ENCODE data around the gene DDX47. TPM values are rescaled to one million over a fixed set of nuclear protein-coding genes. Genes with fewer than 3 reads are reported as not detected.

Gene DDX47
- total and polyA plus RNA-seq, 2 of the 13 experiments (the other 11 are each of a cell fraction or from before 2014, with no cell fraction given) = 48.5 to 78.7 TPM

GRCh38 chr12:12870465-12870864 is 57.3 kb downstream of the DDX47 start (continued):
- TF ChIP-seq ZNF503 (CRISPR knock-in tag; IDR thresholded peaks at IDR 0.05) (no peak), ZNF652 (CRISPR knock-in tag; IDR thresholded peaks at IDR 0.05; ENCODE audit: borderline replicate concordance, low read depth) (no peak), ZNF576 (CRISPR knock-in tag; IDR thresholded peaks at IDR 0.05) (no peak), IRX3 (CRISPR knock-in tag; IDR thresholded peaks at IDR 0.05; ENCODE audit: borderline replicate concordance, low read depth) (no peak)

GRCh38 chr12:12871587-12872138 is 58.5 kb downstream of the DDX47 start:
- Histone ChIP-seq H3K9me3 (ENCODE audit: low read length) (no peaks in the 10 kb centered on the region), H3K4me2 (ENCODE audit: low read depth, low read length) (peak overlapping the region; percentile 50; the same call in 1 of the 2 replicates), H3K9ac (ENCODE audit: insufficient read depth, low read depth, low read length) (no peak overlapping the region), H3K27ac (ENCODE audit: extremely low read length, insufficient read depth, low read length) (no peak overlapping the region), H3K4me3 (replicated peaks in 1 of 3; ENCODE audit: insufficient read depth in 1 of 3, low read depth in 2 of 3, low read length in 3 of 3) (no peak overlapping the region), H4K20me1 (ENCODE audit: insufficient read depth, low read length) (no peaks in the 10 kb centered on the region), H2AFZ (ENCODE audit: low read length) (no peak overlapping the region), H3K27me3 (ENCODE audit: control insufficient read depth in 1 of 2, insufficient read depth in 2 of 2, low read length in 2 of 2) (no peaks in the 10 kb centered on the region; a peak in 1 of 5 replicates), H3K4me1 (ENCODE audit: insufficient read depth, low read length) (peaks cover 17% of the 10 kb centered on the region), H3K79me2 (ENCODE audit: insufficient read depth, low read length) (no peaks in the 10 kb centered on the region), H3K36me3 (replicated peaks in 1 of 2; ENCODE audit: control insufficient read depth in 1 of 2, insufficient read depth in 2 of 2, low read length in 2 of 2) (no peaks in the 10 kb centered on the region)
- 75% methylated on average over 6 of the region's 6 CpGs for WGBS (ENCODE audit: low lambda C conversion rate)
- BruUV-seq (replicated peaks) = no TSS peak
- ATAC-seq (no peak), FAIRE-seq (no peak), DNase-seq (ENCODE audit: low spot score) (no peak)
- POLR2A ChIA-PET = no interaction called here
- intact Hi-C loops (cut with micrococcal nuclease; ENCODE audit: unreplicated experiment) (no loop called here), in situ Hi-C loops (cut with HindIII; ENCODE audit: extremely low pct_ligation_motif_present, low pct_unique_long_range_greater_than_20kb) (loop anchor here (5.0 kb wide), 1 partner anchor 34 kb away; no protein-coding TSS in a partner anchor)
- CTCF ChIA-PET (ENCODE audit: low intra/inter-chr PET ratio, low total read pairs) = no interaction called here
- TF ChIP-seq PHB2 (IDR thresholded peaks at IDR 0.05; ENCODE audit: partially characterized antibody) (no peak), RARG (CRISPR knock-in tag; IDR thresholded peaks at IDR 0.05; ENCODE audit: low read depth) (no peak), ZNF770 (CRISPR knock-in tag; IDR thresholded peaks at IDR 0.05) (peak; percentile 51; the same call in 1 of the 2 replicates), ZFP36 (IDR thresholded peaks at IDR 0.05; ENCODE audit: borderline replicate concordance, low read depth, low read length, partially characterized antibody) (no peak), ATF6 (CRISPR knock-in tag; conservative IDR thresholded peaks at IDR 0.05) (no peak)

Data from HepG2 (cell line).